OCI-LY3 (cell line): ENCODE results near the gene PACRG.

Experiments
- EZH2phosphoT487 ChIP-seq: fragments of 200-600 bp; shearing (Covaris generic); IDR thresholded peaks from 2 replicates; pipeline ENCODE4 v1.6.1; 2018; ENCODE audit warnings: antibody characterized with exemption, mixed run types, low read depth
- TF ChIP-seq, protein P1 (sequence below): fragments of 200-600, 300-600 bp; sonication (generic); IDR thresholded peaks from 2 replicates; pipeline ENCODE4 v1.5.1; 2014; ENCODE audit warnings: antibody characterized with exemption, low read length, low read depth

DNA sequence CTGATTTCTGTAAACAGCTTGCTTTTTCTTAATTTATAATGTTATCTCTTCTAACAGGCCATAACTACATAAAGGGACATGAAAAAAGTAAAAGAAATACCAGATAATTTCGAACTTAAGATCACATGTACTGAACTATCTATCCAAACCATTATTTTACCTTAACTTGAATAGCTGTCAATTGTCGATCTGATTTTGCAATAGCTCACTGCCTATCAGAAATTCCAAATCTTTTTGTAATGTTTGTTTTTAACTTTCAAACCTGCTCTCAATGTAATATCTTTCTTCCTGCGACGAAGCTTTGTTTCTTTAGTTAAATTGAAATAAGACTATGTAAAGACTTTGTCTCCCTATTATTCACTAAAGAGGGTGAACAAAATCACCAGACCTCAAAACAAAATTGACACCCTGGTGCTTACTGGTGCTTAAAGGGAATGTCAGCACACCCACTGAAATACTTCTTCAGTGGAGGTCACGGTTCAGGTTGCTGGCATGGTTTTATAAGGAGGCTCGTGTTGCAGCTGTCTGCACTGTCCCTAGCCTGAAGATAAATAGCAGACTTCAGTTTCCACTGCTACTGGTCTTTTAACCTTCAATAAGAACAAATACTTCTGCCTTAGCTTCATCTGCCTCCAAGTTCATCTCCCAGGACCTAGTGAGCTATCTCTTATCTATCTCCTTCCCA lies 569.2 kb downstream of the PACRG start:
- TF ChIP-seq, protein P1, sequence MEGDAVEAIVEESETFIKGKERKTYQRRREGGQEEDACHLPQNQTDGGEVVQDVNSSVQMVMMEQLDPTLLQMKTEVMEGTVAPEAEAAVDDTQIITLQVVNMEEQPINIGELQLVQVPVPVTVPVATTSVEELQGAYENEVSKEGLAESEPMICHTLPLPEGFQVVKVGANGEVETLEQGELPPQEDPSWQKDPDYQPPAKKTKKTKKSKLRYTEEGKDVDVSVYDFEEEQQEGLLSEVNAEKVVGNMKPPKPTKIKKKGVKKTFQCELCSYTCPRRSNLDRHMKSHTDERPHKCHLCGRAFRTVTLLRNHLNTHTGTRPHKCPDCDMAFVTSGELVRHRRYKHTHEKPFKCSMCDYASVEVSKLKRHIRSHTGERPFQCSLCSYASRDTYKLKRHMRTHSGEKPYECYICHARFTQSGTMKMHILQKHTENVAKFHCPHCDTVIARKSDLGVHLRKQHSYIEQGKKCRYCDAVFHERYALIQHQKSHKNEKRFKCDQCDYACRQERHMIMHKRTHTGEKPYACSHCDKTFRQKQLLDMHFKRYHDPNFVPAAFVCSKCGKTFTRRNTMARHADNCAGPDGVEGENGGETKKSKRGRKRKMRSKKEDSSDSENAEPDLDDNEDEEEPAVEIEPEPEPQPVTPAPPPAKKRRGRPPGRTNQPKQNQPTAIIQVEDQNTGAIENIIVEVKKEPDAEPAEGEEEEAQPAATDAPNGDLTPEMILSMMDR = no peak
- no peak for TF ChIP-seq EZH2phosphoT487
